ENCODE data around the gene SLC8A2.
"Not testable (repeated sequence)": the region's sequence is repeated elsewhere in the genome, so short reads cannot be mapped to it uniquely, and the experiment has no call there.

The SLC8A2 gene

GRCh38 chr19:47487551-47488515 lies 16.1 kb upstream of the SLC8A2 start:
- DNase-seq (ENCODE audit: low read depth in 2 of 2) = no peak

GRCh38 chr19:47486900-47487299 lies 15.2 kb upstream of the SLC8A2 start:
- DNase-seq (ENCODE audit: low read depth in 2 of 2) = no peak

DNA sequence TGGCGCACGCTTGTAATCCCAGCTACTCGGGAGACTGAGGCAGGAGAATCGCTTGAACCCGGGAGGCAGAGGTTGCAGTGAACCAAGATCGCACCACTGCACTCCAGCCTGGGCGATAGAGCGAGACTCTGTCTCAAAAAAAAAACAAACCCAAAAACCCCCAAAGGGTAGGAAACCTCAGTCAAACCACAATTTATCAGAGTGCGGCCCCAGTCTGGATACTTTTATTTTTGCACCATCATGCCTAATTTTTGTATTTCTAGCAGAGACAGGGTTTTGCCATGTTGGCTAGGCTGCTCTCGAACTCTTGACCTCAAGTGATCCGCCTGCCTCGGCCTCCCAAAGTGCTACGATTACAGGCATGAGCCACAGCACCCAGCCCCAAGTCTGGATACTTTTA lies 14.5 kb upstream of the SLC8A2 start:
- not testable (repeated sequence) for DNase-seq (ENCODE audit: low read depth in 2 of 2)

DNA sequence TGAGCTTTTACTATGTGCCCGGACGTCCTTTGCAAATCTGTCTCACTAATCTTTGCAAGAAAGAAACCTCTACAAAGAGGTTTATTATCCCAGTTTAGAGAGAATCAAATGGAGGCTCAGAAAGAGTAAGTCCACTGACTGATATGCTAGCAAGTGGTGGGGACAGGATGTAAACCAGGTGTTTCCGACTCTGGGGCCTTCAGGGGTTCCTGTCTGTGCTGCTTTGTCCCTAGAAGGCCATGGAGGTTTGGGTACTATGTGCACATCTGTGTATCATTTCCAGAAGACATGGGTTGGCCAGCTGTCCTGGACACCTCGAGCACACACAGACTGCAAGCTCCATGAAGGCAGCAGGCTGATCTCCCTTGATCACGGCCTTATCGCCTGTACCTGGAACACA lies 13.5 kb upstream of the SLC8A2 start:
- DNase-seq (ENCODE audit: low read depth in 2 of 2) = no peak

DNA sequence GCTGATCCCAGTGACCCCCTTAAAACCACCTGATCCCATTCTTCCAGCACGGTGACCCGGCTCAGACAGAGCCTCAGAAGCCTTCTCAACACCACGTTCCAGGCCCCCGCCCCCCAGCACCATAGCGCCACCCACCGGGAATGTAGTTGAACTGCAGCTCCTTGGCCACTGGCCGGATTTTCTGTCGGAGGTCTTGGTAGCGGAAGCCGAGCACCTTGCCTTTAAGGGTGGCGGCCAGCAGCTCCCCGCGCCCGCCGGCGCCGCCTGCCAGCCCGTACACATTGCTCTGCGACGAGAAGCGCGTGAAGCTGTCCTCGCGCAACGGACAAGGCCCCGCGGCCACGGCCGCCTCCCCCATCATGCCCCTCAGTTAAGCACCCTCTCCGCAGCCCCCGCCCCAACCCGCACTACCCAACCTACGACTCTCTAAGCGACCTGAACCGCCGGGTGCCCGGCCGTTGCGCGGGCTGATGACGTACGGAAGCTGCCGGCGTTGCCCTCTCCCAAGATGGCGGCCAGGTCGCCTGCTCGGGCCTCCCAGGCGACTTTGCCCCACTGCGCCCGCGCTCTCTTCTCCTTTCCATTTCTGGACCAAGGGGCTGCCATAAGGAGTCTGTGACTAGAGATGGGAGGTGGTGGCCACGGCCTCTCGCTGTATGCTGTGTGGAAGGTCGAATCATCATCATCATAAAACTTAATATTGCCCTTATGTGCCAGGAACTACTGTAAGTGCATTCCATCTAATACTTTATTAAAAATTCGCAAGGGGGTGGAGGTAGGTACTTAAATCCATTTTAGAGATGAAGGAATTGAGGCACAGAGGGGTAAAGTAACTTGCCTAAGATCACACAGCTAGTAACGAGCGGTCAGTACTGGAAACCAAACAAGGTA lies 12.4 kb upstream of the SLC8A2 start, which contains the start of gene KPTN:
Gene KPTN, minus strand, starts transcription at position 420 of the 891 bp plus-strand sequence. Its CDS starts 59 bp downstream, at position 361.
- peak; percentile 85 to 87 for DNase-seq (ENCODE audit: low read depth in 2 of 2)

DNA sequence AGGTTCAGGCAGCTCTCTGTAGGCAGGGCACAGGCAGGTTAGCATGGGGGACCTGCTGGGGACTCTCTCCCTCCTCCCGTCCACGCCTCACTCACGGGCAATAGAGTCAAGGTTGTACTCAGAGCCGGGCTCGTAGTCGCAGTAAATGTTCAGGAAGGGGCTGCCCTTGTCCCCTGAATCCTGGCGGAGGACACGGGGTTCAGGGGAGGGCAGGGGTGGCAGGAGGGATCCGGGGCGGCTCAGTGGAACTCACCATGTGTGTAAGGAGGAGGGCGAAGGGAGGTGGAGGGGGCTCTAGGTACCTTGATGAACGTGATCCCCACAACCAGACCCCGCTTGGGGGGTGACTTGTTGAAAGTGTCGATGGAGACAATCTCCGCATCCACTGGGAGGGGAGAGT lies 11.5 kb upstream of the SLC8A2 start:
- no peak for DNase-seq (ENCODE audit: low read depth in 2 of 2)

GRCh38 chr19:47481460-47482052 lies 9.9 kb upstream of the SLC8A2 start:
- no peak for DNase-seq (ENCODE audit: low read depth in 2 of 2)

GRCh38 chr19:47480658-47481057 lies 9.0 kb upstream of the SLC8A2 start:
- no peak for DNase-seq (ENCODE audit: low read depth in 2 of 2)

GRCh38 chr19:47479701-47480503 lies 8.2 kb upstream of the SLC8A2 start:
- no peak for DNase-seq (ENCODE audit: low read depth in 2 of 2)

DNA sequence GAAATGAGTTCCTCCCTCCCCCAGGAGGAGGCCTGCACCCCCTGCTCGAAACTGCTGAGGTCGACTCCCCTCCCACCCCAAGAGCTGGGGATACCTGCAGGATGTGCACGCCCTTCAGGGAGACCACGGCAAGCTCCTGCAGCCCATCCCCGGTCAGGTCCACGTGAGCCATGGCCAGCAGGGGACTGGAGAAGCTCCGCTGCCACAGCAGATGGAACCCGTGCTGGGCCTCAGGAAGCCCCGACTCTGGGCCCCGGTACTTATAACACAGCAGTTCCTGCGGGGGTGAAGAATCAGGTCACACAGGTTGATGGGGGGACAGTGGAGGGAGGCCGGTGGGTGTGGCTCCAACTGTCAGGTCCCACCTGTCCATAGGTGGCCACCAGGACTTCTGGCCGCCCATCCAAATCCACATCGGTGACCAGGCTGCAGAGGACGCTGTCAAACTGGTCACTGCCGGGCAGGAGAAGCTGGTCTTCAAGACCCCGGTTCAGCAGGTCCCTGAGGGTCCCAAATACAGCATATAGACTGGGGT lies 4.8 kb upstream of the SLC8A2 start:
- no peak for DNase-seq (ENCODE audit: low read depth in 2 of 2)

DNA sequence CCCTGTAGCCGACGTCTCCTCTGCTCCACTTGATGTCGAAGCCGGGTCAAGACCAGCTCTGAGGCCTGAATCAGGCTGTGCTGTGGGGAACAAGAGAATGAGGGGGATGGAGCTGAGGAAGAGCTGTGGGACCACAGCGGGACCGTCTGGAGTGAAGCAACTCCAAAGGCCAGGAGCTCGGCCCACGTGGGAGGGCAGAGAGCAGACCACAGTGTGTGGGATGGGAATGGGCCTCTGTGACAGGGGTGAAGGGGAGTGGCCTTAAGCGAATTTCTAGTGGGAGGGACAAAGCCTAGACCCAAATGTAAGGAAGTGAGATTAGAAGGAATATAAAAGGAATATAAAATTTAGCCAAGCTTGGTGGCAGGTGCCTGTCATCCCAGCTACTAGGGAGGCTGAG lies 3.8 kb upstream of the SLC8A2 start:
- DNase-seq (ENCODE audit: low read depth in 2 of 2) = no peak

- DNase-seq (ENCODE audit: low read depth in 2 of 2) = no peak
Measured at GRCh38 chr19:47473336-47473735, 1.6 kb upstream of the SLC8A2 start.

- no peak for DNase-seq (ENCODE audit: low read depth in 2 of 2)
Measured at GRCh38 chr19:47471381-47471732, 336 bp downstream of the SLC8A2 start.

DNA sequence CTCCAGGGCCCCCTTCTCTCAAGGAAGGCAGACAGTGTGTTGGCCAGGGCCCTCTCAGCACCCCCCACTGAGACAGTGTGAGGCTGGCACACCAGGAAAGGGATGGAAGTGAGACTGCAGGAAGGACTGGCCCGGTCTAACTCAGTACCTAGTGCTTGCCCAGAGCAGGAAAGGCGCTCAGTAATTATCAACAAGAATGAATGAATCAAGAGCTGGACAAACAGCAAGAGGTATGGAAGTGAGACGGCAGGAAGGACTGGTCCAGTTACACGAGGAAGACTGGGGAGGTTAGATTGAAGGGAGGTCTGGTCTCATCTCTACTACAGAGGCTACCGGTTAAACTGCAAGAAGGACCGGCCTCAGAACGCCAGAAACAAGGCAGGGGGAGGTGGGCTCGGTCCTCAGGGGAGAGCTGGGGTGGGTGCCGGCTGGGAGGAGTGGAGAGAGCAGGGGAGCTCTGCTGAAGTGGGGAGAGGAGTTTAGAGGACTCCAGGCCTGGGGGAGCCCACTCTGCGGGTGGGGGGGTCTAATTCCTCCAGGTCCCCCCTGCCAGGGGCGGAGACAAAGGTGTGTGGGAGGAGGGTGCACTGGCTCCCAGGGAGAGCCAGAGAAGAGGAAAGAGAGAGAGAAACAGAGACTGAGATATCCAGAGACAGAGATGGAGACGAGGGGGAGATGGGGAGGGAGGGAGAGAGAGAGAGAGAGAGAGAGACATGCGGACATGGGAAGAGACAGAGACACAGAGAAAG lies 1.1 kb downstream of the SLC8A2 start:
- DNase-seq (ENCODE audit: low read depth in 2 of 2) = no peak

- no peak for DNase-seq (ENCODE audit: low read depth in 2 of 2)
Measured at GRCh38 chr19:47469719-47470118, 2.0 kb downstream of the SLC8A2 start.

DNA sequence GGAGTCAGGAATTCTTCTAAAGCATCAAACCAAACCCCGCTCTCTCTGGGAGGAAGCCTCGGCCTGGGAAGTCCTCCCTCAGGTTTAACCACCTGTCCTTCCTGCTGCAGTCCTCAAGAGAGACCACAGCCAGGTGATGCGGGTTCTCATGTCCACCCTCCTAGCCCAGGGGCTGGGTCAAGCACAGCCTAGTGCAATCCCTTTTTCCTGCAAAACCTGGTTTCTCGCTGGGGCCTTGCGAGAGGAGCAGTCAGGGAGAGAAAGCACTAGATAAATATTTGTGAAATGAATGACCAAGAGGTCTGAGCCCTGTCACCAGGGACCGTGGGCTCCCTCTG lies 2.4 kb downstream of the SLC8A2 start:
- no peak for DNase-seq (ENCODE audit: low read depth in 2 of 2)

- DNase-seq (ENCODE audit: low read depth in 2 of 2) = no peak
Measured at GRCh38 chr19:47467914-47468313, 3.8 kb downstream of the SLC8A2 start.

DNA sequence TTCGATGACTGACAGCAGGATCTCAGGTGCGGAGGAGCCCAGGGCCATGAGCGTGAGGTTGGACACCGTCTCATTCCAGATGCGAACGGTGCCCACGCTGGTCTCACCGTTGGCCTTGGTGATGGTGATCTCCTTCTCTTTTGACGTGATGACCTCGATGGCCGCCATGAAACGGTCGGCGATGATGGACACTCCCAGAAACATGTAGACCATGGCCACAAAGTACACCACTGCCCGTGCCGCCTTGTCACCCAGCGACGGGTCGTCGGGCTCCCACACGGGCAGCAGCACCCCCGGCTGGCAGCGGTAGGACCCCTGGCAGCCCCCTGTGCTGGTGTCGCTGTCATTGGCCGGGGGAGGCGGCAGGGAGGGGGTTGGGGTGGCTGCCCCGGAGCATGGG lies 5.7 kb downstream of the SLC8A2 start:
- DNase-seq (ENCODE audit: low read depth in 2 of 2) = no peak

DNA sequence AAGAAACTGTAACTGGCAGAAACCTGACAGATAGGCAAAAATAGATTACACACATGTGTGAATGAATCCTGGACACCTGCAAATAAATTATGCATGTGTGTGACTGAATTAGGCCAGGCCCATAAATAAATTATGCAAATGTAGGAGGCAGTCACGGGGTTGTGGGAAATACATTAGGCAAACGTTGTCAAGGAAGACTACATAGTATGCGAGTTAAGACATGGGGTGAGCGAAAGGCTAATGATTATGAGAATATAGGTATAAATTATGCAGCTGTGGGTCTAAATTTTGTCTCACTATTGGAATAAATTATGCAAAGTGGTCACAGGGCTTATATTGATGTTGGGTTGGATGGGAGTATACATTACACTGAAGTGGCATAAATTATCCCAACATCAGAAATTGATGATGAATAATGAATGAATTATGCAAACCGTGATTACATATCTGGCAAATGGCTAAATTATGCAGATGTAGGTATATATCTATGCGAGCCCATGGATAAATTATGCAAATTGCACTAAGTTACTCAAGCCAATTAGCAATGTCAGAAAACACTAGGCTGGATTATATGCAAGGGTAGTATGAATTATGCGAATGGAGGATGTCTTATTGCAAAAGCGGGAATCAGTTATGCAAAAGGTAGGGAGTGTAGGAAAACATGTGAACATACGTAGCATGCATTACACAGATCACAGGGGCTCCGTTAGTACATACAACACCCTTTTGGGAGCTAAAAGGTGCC lies 6.8 kb downstream of the SLC8A2 start:
- DNase-seq (ENCODE audit: low read depth in 2 of 2) = no peak

- DNase-seq (ENCODE audit: low read depth in 2 of 2) = no peak
Measured at GRCh38 chr19:47461876-47462275, 9.8 kb downstream of the SLC8A2 start.
